Bronchial epithelial cell (primary cell): ENCODE data around the gene DIAPH1. TPM values are rescaled to one million over a fixed set of nuclear protein-coding genes. Genes with fewer than 3 reads are reported as not detected.

Experiments
- DNase-seq: peaks from one replicate; pipeline ENCODE4 v3.0.0-alpha.2; 2010; ENCODE audit warnings: low read depth
- FAIRE-seq: peaks from 2 replicates; lab custom pipeline; 2011; peaks lifted over from hg19 to GRCh38; lab: Jason Lieb, UNC
- H3K27me3 ChIP-seq: 2 replicates; pipeline ENCODE4 v1.5.1; 2011; ENCODE audit warnings: low read length; ENCODE audit not compliant: control insufficient read depth, insufficient read depth
- H3K36me3 ChIP-seq: 2 replicates; pipeline ENCODE4 v1.5.1; 2011; ENCODE audit warnings: low read length; ENCODE audit not compliant: control insufficient read depth, insufficient read depth
- H3K4me3 ChIP-seq: 2 replicates; pipeline ENCODE4 v1.5.1; 2011; ENCODE audit warnings: mild to moderate bottlenecking, low read depth, low read length, control low read depth
- total RNA-seq: library from RNA; depleted of rRNA; stranded (reverse); fragments of >200 nt; gene quantifications from 2 replicates; pipeline ENCODE4 v1.2.1, GENCODE V29; 2014
- TF ChIP-seq, protein P1 (sequence below): IDR thresholded peaks from 2 replicates; pipeline ENCODE4 v1.5.1; 2011; ENCODE audit warnings: mild to moderate bottlenecking, moderate library complexity, low read length, control low read depth, inconsistent platforms; ENCODE audit not compliant: insufficient read depth, severe bottlenecking

DIAPH1 gene
- total RNA-seq, 1 donor from 2014 or later, result 48.2 TPM

DNA sequence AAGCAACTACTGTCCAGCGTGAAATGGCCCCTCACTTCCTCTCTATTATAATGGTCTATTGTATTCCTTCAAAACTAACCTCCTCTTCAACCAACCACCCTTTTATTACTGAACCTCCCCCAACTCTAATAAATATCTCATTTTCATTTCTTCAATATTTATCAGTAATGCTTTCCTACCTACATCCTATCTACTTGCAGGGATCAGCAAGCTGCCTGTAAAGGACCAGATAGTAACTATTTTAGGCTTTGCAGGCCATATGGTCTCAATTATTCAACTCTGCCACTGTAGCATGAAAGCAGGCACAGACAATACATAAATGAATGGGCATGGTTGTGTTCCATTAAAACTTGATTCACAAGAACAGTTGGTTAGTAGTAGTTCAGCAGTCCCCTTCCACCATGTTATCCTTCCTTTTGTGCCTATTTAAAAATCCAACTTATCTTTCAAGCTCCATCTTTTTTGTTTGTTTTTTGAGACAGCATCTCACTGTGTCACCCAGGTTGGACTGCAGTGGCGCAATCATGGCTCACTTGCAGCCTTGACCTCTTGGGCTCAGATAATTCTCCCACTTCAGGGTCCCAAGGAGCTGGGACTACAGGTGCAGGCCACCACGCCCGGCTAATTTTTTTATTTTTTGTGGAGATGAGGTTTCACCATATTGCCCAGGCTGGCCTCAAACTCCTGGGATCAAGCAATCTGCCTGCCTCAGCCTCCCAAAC lies 84.1 kb downstream of the DIAPH1 start:
- H3K27me3 ChIP-seq, result no peaks in the 10 kb centered on the region
- H3K36me3 ChIP-seq, result peaks cover 10% of the 10 kb centered on the region
- FAIRE-seq (no peak), DNase-seq (no peak)
- H3K4me3 ChIP-seq, result no peak overlapping the region
- TF ChIP-seq, protein P1, sequence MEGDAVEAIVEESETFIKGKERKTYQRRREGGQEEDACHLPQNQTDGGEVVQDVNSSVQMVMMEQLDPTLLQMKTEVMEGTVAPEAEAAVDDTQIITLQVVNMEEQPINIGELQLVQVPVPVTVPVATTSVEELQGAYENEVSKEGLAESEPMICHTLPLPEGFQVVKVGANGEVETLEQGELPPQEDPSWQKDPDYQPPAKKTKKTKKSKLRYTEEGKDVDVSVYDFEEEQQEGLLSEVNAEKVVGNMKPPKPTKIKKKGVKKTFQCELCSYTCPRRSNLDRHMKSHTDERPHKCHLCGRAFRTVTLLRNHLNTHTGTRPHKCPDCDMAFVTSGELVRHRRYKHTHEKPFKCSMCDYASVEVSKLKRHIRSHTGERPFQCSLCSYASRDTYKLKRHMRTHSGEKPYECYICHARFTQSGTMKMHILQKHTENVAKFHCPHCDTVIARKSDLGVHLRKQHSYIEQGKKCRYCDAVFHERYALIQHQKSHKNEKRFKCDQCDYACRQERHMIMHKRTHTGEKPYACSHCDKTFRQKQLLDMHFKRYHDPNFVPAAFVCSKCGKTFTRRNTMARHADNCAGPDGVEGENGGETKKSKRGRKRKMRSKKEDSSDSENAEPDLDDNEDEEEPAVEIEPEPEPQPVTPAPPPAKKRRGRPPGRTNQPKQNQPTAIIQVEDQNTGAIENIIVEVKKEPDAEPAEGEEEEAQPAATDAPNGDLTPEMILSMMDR, result no peak

DNA sequence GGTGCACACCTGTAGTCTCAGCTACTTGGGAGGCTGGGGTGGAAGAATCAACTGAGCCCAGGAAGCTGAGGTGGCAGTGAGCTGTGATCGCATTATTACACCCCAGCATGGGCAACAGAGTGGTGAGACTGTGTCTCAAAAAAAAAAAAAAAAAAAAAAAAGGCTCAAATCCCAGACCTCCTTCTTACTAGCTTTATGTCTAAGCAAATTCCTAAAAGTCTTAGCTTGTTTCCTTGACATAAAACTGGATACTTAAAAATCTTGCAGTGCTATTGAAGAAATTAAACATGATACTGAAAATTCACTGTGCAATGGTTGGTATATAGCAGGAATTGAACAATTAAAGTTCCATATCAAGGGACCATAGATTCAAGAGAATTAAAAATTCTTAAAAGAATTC lies 84.9 kb downstream of the DIAPH1 start:
- DNase-seq, result no peak
- Histone ChIP-seq H3K4me3 (no peak overlapping the region), H3K36me3 (peaks cover 11% of the 10 kb centered on the region), H3K27me3 (no peaks in the 10 kb centered on the region)
- FAIRE-seq, result no peak
- TF ChIP-seq, protein P1, result no peak

DNA sequence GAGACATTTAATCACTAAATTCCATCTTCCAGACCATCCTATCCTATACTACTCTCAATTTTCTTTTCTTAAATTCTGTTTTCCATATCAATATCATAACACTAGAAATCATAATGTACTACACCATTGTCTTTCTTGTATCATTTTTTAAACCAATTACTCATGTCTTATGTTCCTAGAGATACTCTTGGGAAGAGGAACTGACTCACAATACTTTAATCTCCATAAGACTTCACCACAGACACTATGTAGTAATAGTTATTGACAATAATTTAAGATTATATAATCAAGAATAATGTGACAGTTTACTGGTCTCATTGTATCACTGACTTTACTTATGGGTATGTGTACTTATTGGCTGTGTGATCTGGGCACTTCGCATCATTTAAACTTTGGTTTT lies 86.1 kb downstream of the DIAPH1 start:
- H3K4me3 ChIP-seq, result no peak overlapping the region
- FAIRE-seq, result no peak
- TF ChIP-seq, protein P1, result no peak
- peak; percentile 28 for DNase-seq
- H3K36me3 ChIP-seq, result peaks cover 14% of the 10 kb centered on the region
- no peaks in the 10 kb centered on the region for H3K27me3 ChIP-seq

DNA sequence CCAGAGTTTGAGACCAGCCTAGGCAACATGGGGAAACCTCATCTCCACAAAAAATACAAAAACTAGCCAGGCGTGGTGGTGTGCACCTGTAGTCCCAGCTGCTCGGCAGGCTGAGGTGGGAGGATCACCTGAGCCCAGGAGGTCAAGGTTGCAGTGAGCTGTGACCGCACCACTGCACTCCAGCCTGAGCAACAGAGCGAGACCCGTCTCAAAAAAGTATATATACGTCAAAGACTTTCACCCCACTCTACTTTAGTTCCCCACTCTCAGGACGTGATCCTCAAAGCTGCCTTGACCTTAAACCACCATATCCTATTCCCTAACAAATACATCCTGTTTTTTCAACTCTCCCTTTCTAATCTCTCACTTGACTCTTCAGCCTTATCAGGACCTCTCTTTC lies 88.9 kb downstream of the DIAPH1 start:
- peaks cover 19% of the 10 kb centered on the region for H3K36me3 ChIP-seq
- H3K4me3 ChIP-seq, result no peak overlapping the region
- H3K27me3 ChIP-seq, result no peaks in the 10 kb centered on the region
- DNase-seq, result no peak
- TF ChIP-seq, protein P1, result no peak
- FAIRE-seq, result no peak

DNA sequence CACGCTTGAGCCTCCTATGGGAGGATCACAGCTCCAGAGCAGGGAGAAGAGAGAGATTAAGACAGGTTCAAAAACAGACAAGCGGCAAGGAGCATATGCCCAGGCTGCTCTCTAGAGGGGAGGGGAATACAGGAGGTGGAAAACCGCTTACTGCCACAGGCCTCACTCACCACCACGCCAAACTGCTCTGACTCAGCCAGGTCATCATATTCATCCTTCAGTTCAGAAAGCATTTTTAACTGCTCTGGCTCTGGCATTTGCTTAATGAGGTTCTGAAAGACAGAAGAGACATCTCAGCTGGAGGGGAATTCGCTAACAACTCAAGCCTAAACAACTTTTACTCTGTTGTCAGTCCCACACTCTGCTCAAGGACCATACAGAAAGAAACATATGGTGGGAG lies 89.8 kb downstream of the DIAPH1 start:
- FAIRE-seq (no peak), DNase-seq (peak; percentile 40)
- peaks cover 20% of the 10 kb centered on the region for H3K36me3 ChIP-seq
- no peak overlapping the region for H3K4me3 ChIP-seq
- TF ChIP-seq, protein P1, result no peak
- no peaks in the 10 kb centered on the region for H3K27me3 ChIP-seq

DNA sequence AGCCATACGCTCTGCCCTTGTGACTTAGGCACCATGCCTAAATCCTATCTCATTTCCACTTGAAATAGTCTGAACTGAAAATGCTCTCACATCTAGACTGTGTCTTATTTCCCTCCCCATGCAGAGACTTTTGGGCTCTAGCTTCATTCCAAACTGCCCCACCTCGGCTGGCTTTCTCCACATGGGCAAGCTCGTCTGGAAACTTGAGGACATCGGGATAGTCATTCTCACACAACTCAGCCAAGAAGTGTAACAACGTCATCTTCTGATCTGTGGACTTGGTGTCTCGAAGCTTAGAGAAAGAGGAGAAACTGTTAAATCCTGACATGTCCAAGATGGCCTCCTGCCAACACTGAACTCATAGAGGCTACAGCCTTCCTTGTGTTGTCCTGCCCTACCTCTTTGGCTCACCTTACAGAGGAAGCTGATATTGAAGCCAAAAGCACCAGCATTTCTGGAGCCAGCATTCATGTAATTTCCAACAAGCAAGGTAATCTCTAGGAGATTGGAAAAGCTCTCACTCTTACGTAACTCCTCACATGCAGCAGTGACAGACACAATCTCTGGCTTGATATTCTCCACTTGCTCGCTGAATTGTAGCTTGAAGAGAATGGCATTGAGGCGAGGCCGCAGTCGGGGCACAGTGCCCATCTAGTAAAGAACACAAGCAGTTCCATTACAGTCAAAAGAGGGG lies 90.4 kb downstream of the DIAPH1 start:
- Histone ChIP-seq H3K27me3 (no peaks in the 10 kb centered on the region), H3K4me3 (no peak overlapping the region), H3K36me3 (peaks cover 20% of the 10 kb centered on the region)
- TF ChIP-seq, protein P1, result no peak
- DNase-seq (peak; percentile 21), FAIRE-seq (no peak)
